Measurements from ENCODE around the gene CCDC88B.

DNA sequence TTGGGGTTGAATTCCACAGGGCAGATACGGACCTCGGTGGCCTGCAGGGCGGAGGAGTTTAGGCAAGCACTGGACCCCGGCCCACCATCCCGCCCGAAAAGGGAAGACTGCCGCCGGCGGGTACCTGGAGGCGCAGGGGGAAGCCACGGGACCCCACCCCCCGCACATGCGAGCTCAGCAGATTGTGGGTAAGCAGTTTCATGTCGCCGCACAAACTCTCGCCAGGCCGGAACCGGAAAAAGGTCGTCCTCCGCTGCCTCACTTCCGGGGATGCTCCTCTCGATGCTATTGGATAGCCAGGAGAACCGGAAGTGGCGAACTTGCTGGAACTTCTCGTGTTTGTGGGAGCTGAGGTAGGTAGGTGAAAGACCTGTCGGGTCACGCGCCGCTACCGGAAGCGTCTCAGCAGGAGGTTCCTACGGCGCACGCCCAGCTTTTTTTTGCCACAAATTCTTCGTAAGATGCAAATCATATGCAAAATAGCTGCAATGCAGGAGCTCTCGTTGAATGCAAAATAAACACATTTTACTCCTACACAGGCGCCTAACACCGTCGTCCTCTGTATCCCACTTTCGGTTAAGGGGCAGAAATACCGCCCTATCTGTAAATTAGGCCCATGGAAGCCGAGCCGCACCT lies 22.6 kb upstream of the CCDC88B start, which contains the start of gene TRMT112:
- TF ChIP-seq, protein P1, sequence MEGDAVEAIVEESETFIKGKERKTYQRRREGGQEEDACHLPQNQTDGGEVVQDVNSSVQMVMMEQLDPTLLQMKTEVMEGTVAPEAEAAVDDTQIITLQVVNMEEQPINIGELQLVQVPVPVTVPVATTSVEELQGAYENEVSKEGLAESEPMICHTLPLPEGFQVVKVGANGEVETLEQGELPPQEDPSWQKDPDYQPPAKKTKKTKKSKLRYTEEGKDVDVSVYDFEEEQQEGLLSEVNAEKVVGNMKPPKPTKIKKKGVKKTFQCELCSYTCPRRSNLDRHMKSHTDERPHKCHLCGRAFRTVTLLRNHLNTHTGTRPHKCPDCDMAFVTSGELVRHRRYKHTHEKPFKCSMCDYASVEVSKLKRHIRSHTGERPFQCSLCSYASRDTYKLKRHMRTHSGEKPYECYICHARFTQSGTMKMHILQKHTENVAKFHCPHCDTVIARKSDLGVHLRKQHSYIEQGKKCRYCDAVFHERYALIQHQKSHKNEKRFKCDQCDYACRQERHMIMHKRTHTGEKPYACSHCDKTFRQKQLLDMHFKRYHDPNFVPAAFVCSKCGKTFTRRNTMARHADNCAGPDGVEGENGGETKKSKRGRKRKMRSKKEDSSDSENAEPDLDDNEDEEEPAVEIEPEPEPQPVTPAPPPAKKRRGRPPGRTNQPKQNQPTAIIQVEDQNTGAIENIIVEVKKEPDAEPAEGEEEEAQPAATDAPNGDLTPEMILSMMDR (IDR thresholded peaks at IDR 0.05), result no peak
- TF ChIP-seq POLR2A (IDR thresholded peaks at IDR 0.05), result peak; percentile 80 to 84
- TF ChIP-seq POLR2AphosphoS5 (IDR thresholded peaks at IDR 0.05), result peak; percentile 95
- no peak for TF ChIP-seq EP300 (IDR thresholded peaks at IDR 0.05)

Measured in gastroesophageal sphincter (tissue), 3 donors.